Measurements from ENCODE around the gene BPIFB1. TPM values are rescaled to one million over a fixed set of nuclear protein-coding genes. Genes with fewer than 3 reads are reported as not detected.

The BPIFB1 gene
- total and polyA plus RNA-seq, 2 of the 13 experiments (the other 11 are each of a cell fraction or from before 2014, with no cell fraction given): 0.82 to 4.4 TPM

- Histone ChIP-seq H3K9ac (ENCODE audit: insufficient read depth, low read depth, low read length) (no peak overlapping the region), H3K79me2 (ENCODE audit: insufficient read depth, low read length) (no peaks in the 10 kb centered on the region), H3K27ac (ENCODE audit: extremely low read length, insufficient read depth, low read length) (peak overlapping the region; percentile 11), H3K4me1 (ENCODE audit: insufficient read depth, low read length) (peaks cover 89% of the 10 kb centered on the region), H3K4me3 (replicated peaks in 1 of 3; ENCODE audit: insufficient read depth in 1 of 3, low read depth in 2 of 3, low read length in 3 of 3) (peak overlapping the region in 1 of 3 experiments; percentile 22; a peak in 2 of 6 replicates), H3K4me2 (ENCODE audit: low read depth, low read length) (peak overlapping the region; percentile 53), H3K9me3 (ENCODE audit: low read length) (no peaks in the 10 kb centered on the region), H3K36me3 (replicated peaks in 1 of 2; ENCODE audit: control insufficient read depth in 1 of 2, insufficient read depth in 2 of 2, low read length in 2 of 2) (no peaks in the 10 kb centered on the region), H3K27me3 (ENCODE audit: control insufficient read depth in 1 of 2, insufficient read depth in 2 of 2, low read length in 2 of 2) (peaks cover 0 to 3% of the 10 kb centered on the region in 2 experiments; a peak in 1 of 5 replicates), H4K20me1 (ENCODE audit: insufficient read depth, low read length) (no peaks in the 10 kb centered on the region), H2AFZ (ENCODE audit: low read length) (no peak overlapping the region)
- peak; percentile 28 for ATAC-seq
- peak; percentile 53 for DNase-seq (ENCODE audit: low spot score)
- no peak for FAIRE-seq
- ChIA-PET CTCF (ENCODE audit: low intra/inter-chr PET ratio, low total read pairs) (no interaction called here), POLR2A (no interaction called here)
- intact Hi-C loops (cut with micrococcal nuclease; ENCODE audit: unreplicated experiment): no loop called here
- WGBS (ENCODE audit: low lambda C conversion rate): 1% methylated on average over 13 of the region's 13 CpGs
- BruUV-seq (replicated peaks): no TSS peak
- in situ Hi-C loops (cut with HindIII; ENCODE audit: extremely low pct_ligation_motif_present, low pct_unique_long_range_greater_than_20kb): no loop called here
- TF ChIP-seq SSRP1 (CRISPR knock-in tag; IDR thresholded peaks at IDR 0.05) (0 out of 2 replicates have a peak, but pooled peaks have one; percentile 66), BRCA1 (CRISPR knock-in tag; IDR thresholded peaks at IDR 0.05) (peak; percentile 65; the same call in 1 of the 2 replicates), ZNF337 (CRISPR knock-in tag; IDR thresholded peaks at IDR 0.05; ENCODE audit: borderline replicate concordance, low read depth) (peak; percentile 96; the same call in 1 of the 2 replicates), JDP2 (CRISPR knock-in tag; IDR thresholded peaks at IDR 0.05; ENCODE audit: borderline replicate concordance) (no peak; the same call in 1 of the 2 replicates), ISX (CRISPR knock-in tag; conservative IDR thresholded peaks at IDR 0.05) (no peak), ZNF207 (IDR thresholded peaks at IDR 0.05; ENCODE audit: borderline replicate concordance) (no peak), MEF2D (CRISPR knock-in tag; IDR thresholded peaks at IDR 0.05) (peak; percentile 90), ZNF678 (CRISPR knock-in tag; IDR thresholded peaks at IDR 0.05) (peak; percentile 66; the same call in 1 of the 2 replicates), TOPORS (CRISPR knock-in tag; IDR thresholded peaks at IDR 0.05) (no peak), SMARCE1 (IDR thresholded peaks at IDR 0.05; ENCODE audit: borderline replicate concordance) (no peak), ZNF225 (CRISPR knock-in tag; IDR thresholded peaks at IDR 0.05) (peak; percentile 95; the same call in 1 of the 2 replicates), RFX3 (CRISPR knock-in tag; IDR thresholded peaks at IDR 0.05) (no peak), MAFK (conservative IDR thresholded peaks at IDR 0.05 in 1 of 2, IDR thresholded peaks at IDR 0.05 in 1 of 2; ENCODE audit: low read length in 2 of 2) (no peak), ZFP36 (IDR thresholded peaks at IDR 0.05; ENCODE audit: borderline replicate concordance, low read depth, low read length, partially characterized antibody) (peak; percentile 86), HMG20B (CRISPR knock-in tag; conservative IDR thresholded peaks at IDR 0.05) (no peak), ZNF761 (CRISPR knock-in tag; conservative IDR thresholded peaks at IDR 0.05) (peak; percentile 72; the same call in 1 of the 2 replicates)
- TF ChIP-seq, protein P1, sequence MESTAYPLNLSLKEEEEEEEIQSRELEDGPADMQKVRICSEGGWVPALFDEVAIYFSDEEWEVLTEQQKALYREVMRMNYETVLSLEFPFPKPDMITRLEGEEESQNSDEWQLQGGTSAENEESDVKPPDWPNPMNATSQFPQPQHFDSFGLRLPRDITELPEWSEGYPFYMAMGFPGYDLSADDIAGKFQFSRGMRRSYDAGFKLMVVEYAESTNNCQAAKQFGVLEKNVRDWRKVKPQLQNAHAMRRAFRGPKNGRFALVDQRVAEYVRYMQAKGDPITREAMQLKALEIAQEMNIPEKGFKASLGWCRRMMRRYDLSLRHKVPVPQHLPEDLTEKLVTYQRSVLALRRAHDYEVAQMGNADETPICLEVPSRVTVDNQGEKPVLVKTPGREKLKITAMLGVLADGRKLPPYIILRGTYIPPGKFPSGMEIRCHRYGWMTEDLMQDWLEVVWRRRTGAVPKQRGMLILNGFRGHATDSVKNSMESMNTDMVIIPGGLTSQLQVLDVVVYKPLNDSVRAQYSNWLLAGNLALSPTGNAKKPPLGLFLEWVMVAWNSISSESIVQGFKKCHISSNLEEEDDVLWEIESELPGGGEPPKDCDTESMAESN (CRISPR knock-in tag; conservative IDR thresholded peaks at IDR 0.05): no peak; the same call in 1 of the 2 replicates
- TF ChIP-seq, protein P2, sequence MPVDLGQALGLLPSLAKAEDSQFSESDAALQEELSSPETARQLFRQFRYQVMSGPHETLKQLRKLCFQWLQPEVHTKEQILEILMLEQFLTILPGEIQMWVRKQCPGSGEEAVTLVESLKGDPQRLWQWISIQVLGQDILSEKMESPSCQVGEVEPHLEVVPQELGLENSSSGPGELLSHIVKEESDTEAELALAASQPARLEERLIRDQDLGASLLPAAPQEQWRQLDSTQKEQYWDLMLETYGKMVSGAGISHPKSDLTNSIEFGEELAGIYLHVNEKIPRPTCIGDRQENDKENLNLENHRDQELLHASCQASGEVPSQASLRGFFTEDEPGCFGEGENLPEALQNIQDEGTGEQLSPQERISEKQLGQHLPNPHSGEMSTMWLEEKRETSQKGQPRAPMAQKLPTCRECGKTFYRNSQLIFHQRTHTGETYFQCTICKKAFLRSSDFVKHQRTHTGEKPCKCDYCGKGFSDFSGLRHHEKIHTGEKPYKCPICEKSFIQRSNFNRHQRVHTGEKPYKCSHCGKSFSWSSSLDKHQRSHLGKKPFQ (CRISPR knock-in tag; IDR thresholded peaks at IDR 0.05; ENCODE audit: insufficient replicate concordance): peak; percentile 84
Observed at GRCh38 chr20:33277471-33278441, 5.3 kb upstream of the BPIFB1 start.

Measured in HepG2 (cell line).